GM03348 (cell line): ENCODE measurements around the gene GMPR.
A peak's percentile ranks its signal among the peaks of the same experiment; 100 is the strongest.
"Not testable (repeated sequence)": the region's sequence is repeated elsewhere in the genome, so short reads cannot be mapped to it uniquely, and the experiment has no call there.

Source experiments
- DNase-seq: peaks from one replicate; pipeline ENCODE4 v3.0.0; 2012; ENCODE audit warnings: low spot score

Gene GMPR

GRCh38 chr6:16225062-16225731 is 13.2 kb upstream of the GMPR start:
- not testable (repeated sequence) for DNase-seq

GRCh38 chr6:16226117-16227047 is 12.0 kb upstream of the GMPR start:
- not testable (repeated sequence) for DNase-seq

- DNase-seq, result no peak
Measured at GRCh38 chr6:16227048-16227562, 11.3 kb upstream of the GMPR start.

- DNase-seq, result no peak
Measured at GRCh38 chr6:16227605-16228004, 10.8 kb upstream of the GMPR start.

GRCh38 chr6:16228043-16228442 is 10.3 kb upstream of the GMPR start:
- no peak for DNase-seq

GRCh38 chr6:16228709-16229665 is 9.4 kb upstream of the GMPR start:
- DNase-seq, result no peak

GRCh38 chr6:16229700-16230099 is 8.7 kb upstream of the GMPR start:
- no peak for DNase-seq

- no peak for DNase-seq
Measured at GRCh38 chr6:16230953-16231352, 7.4 kb upstream of the GMPR start.

GRCh38 chr6:16232086-16232485 is 6.3 kb upstream of the GMPR start:
- DNase-seq, result no peak

- DNase-seq, result peak; percentile 26
Measured at GRCh38 chr6:16236009-16236501, 2.3 kb upstream of the GMPR start.

- peak; percentile 41 for DNase-seq
Measured at GRCh38 chr6:16236631-16237199, 1.7 kb upstream of the GMPR start.

GRCh38 chr6:16237242-16237641 is 1.1 kb upstream of the GMPR start:
- no peak for DNase-seq

- peak; percentile 58 for DNase-seq
Measured at GRCh38 chr6:16238963-16239797, 793 bp downstream of the GMPR start.

- no peak for DNase-seq
Measured at GRCh38 chr6:16239798-16240123, 1.4 kb downstream of the GMPR start.

- no peak for DNase-seq
Measured at GRCh38 chr6:16240589-16241320, 2.4 kb downstream of the GMPR start.

- no peak for DNase-seq
Measured at GRCh38 chr6:16241321-16241689, 2.9 kb downstream of the GMPR start.

- peak; percentile 55 for DNase-seq
Measured at GRCh38 chr6:16243055-16243454, 4.7 kb downstream of the GMPR start.

GRCh38 chr6:16243664-16244063 is 5.3 kb downstream of the GMPR start:
- DNase-seq, result no peak

- DNase-seq, result no peak
Measured at GRCh38 chr6:16244446-16244845, 6.1 kb downstream of the GMPR start.

GRCh38 chr6:16244869-16245451 is 6.6 kb downstream of the GMPR start:
- no peak for DNase-seq
